HL-60/S4 (cell line): ENCODE data around the gene LRMDA.

Experiments used
- in situ Hi-C: fragments of 300-500 bp; cut with MboI; formaldehyde crosslinking; loops from 2 replicates; pipeline ENCODE4 v1.14.3; 2022; ENCODE audit warnings: low sequenced_read_pairs

Gene LRMDA

GRCh38 chr10:75443362-75443761 is 11.9 kb downstream of the LRMDA start:
- in situ Hi-C loops = no loop called here

- in situ Hi-C loops = no loop called here
These were observed 13.5 kb downstream of the LRMDA start for GRCh38 chr10:75444781-75445386.

- in situ Hi-C loops = no loop called here
These were observed 15.1 kb downstream of the LRMDA start for GRCh38 chr10:75446508-75446907.

GRCh38 chr10:75448166-75448565 is 16.7 kb downstream of the LRMDA start:
- in situ Hi-C loops = no loop called here

- in situ Hi-C loops = no loop called here
These were observed 18.1 kb downstream of the LRMDA start for GRCh38 chr10:75449382-75450074.

DNA sequence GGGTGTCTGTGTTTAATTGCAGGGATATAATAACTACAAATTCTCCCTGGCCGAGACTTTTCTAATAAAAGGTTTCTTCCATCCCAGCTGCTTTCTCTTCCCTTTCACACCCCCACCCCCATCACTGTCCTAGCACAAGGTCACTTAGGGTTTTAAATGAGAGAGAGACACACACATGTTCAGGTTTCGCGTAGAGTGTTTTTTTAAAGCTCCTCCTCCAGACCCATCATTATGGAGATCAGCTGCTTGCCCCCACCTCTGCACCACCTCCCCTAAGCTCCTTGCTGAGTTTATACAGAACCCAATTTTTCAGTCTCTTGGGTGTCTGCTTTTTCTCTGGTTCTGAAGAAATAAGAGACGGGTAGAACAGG is 18.6 kb downstream of the LRMDA start:
- in situ Hi-C loops = no loop called here

DNA sequence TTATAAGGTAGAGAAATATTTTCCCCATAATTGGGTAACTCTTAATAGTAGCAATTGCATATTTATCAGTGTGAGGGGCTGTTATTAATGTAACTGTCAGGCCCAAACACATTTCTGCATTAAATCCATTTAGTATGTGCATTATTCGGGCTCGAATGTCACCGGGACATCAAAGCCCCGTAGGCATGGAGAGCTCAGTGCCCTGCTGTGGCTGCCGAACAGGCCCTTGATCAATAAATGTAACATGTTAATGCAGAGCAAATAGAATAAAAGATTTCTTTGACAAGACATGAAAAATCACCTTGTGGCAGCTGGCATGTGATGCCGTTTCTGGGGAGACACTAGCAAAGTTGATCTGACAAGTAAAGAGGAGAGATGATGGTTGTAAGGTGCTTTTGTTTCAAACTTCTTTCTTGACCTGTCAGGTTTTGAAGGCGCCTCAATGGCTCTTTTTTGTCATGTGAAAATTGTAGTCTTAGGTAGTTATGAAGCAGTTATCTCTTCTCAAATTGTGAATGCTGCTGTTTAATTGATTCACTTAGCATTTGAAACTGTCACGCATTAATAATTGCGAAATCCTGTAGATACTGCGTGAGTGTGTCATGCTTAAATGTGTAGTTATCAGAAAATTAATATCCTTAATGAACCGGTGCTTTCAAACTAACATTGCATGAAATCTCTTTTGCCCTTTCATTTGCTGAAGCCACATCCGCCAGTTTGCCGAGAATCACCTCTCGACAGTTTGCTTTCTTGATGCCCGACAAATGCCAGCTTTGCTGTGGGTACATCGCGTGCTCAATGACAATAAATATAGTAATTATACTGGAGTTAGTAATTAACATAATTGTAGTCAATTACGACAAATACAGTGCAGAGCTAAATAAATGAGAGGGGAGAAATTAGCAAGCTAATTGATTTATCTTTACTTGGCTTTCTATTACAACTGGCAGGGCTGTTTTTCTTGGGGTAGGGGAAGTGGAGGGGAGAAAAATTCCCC is 19.5 kb downstream of the LRMDA start:
- in situ Hi-C loops = no loop called here

- in situ Hi-C loops = no loop called here
These were observed 20.4 kb downstream of the LRMDA start for GRCh38 chr10:75451831-75452230.

DNA sequence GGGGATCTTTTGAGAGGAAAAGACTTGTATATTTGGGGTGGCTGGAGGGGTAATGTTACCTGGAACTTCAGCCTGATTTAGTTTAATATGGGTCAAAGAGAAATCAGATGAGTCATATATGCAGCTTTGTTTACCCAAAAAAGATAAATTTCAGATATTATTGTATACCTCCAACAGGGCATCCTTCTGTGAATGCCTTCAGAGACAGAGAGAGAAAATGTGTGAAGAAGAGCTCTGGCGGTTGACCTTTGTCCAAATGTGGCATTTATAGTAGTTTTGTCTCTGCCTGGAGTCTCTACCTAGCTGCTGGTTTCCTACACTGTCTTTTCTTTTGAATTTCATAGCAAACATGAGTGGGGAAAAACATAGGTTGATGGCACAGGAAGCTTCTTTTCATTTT is 21.6 kb downstream of the LRMDA start:
- in situ Hi-C loops = no loop called here

GRCh38 chr10:75456122-75456521 is 24.7 kb downstream of the LRMDA start:
- in situ Hi-C loops = no loop called here

- in situ Hi-C loops = no loop called here
These were observed 28.6 kb downstream of the LRMDA start for GRCh38 chr10:75460059-75460458.

GRCh38 chr10:75461672-75462649 is 30.5 kb downstream of the LRMDA start:
- in situ Hi-C loops = no loop called here

GRCh38 chr10:75462865-75463264 is 31.4 kb downstream of the LRMDA start:
- in situ Hi-C loops = no loop called here

DNA sequence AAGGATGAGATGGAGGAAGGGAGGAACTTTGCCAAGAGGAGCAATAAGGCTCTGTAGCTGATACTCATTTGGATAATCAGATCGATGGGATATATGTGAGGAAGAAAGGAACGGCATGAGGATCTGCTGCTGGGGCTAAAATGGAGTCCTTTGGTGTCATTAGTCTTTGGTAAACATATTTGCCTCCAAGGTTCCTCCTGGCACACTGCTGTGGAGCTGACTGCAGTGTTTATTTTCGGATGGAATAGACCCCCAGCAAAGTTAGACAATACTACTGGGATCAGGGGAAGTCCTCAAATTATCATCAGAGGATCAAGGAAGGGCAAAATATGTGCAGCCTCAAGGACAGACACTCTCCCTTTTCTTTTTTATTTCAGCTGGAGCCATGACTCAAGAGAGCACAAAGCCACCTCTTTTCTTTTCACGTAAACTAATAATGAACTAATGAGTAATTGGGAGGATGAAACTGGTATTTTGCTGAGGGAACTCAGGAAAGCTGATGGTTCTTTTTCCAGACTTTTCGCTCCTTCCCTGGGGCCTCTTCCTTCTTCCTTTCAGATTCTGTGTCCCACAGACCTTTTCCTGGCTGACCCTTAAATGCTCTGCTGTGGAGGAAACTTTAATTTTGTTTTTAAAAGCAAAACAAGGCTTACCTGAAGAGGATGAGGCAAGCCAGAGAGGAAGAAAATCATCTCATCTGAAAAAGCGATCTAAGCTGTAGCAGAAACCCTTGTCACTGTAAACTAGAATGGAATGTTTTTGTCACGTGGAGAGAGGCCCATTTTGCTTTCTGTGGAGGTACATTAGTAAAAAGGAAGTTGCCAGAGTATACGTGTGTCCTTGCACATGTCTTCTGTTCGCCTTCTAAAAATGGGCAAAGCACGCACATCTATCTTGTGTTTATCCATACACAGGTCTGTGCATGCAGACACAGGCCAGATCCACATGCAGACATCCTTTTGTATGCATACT is 33.3 kb downstream of the LRMDA start:
- in situ Hi-C loops = no loop called here

DNA sequence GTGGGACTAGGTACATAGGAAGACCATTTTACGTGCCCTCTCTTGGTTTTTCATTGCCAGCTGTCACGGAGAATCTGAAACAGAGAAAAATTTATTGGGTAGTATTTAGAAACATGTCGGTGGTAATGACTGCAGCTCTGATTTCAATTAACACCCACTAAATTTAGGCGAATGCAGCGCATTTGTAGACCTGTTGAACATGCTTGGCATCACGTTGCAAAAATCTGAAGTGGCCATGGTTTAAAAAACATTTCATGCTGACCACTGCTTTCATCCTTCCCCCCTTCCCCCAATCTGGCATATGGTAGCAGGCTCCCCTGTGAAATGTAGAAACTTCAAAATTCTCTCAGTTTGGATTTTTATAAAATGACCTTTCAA is 34.0 kb downstream of the LRMDA start:
- in situ Hi-C loops = no loop called here

DNA sequence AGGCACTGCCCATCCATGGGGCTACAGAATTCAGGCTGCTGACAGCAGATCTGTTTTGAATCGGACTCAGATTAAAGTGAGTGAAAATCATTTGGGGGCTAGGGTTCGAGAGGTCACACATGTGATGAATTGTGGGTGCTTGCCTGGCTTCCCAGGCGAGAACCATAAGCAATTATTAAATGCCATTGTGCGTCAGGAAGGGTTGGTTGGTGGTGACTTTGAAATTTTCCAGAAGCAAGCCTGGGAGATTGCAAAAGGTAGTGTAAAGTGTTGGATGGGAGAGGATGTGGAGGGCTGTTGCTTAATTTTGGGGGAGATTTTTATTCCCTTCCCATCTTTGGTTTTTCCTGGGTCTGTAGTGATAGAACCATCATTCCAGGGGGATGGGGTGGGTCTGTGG is 34.6 kb downstream of the LRMDA start:
- in situ Hi-C loops = no loop called here

DNA sequence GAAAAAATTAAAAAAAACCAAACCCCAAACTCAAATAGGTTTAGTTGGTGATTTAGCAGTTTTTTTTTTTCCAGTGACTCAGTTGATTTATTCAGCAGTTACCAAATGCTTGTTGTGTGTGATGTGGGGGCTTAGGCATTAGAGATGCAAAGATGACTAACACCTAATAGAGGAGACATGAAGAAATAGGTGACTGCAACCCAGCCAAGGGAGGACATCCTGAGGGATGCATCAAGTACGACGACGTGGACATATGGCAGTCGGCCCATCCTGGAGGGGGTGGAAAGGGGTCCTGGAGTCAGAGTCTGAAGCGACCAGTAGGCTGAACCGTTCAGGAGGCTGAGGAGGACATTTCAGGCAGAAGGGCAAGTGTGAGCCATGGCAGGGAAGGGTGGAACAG is 35.5 kb downstream of the LRMDA start:
- in situ Hi-C loops = no loop called here

- in situ Hi-C loops = no loop called here
These were observed 37.2 kb downstream of the LRMDA start for GRCh38 chr10:75468612-75469005.

DNA sequence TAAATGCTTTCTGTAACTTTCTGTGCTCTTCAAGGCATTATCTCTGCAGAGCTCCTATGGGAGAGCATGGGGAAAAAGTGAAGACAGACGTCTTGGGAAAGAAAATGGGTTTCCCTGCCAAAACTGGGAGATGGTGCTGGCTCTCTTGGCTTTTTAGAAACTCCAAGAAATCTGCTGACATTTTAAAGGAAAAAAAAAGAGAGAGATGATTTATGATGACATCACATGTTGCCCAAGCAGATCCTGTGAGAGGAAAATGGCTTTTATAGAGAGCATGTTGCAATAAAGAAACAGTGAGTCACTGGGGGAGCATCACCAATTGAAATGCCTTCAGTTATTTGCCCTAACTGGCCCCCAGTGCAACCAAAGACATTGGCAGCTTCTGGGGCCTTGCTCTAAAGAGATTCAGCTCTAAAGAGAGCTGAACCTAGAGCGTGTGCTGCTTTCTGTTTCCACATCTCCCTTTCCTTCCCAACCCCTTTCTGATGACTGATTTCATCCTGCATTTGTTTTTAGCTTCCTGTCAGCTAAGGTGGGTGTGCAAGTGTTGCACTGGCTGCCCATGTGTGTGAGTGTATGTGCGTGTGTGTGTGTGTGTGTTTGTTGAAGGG is 37.7 kb downstream of the LRMDA start:
- in situ Hi-C loops = no loop called here
